GM12801 (cell line): ENCODE measurements around the gene TEX19.

Experiments used
- TF ChIP-seq, protein P1 (sequence below): IDR thresholded peaks from one replicate; pipeline ENCODE4 v1.5.1; 2011; ENCODE audit warnings: control low read depth; ENCODE audit not compliant: insufficient read length; ENCODE audit errors: extremely low read depth

TEX19 gene

DNA sequence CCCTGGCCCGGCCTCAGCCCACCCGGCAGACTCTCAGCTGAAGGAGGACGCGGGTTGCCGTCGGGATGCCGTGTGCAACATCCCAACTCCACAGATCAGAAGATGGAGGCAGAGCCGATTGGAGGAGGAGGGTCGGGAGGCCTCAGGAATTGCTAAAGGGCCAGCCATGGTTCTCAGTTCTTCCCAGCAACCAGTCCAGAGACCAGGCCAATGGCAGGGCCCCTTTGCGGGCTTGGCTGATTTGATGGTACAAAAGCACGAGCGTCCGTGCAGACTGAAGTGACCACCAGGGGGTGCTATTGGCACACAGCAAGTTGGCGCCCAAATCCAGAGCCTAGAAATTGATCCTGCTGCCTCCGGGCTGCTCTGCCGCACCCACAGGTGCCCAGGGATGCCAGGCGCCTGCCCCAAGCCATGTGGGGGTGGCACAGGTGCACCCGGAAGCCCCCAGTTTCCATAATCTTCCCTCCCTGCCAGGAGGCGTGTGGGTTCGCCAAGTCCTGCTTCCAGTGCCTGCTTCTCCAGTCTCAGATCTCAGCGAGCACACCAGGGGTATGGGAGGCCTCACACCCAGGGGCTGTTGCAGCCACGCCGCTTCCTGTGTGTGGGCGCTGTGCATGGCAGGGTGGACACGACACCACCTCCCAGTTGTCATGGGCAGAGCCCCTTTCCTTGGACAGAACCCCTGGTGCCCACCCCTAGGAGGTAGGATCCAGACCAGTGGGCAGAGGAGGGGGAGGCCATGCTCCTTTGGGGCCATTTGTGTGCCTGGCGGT, 7.1 kb upstream of the TEX19 start:
- TF ChIP-seq, protein P1, sequence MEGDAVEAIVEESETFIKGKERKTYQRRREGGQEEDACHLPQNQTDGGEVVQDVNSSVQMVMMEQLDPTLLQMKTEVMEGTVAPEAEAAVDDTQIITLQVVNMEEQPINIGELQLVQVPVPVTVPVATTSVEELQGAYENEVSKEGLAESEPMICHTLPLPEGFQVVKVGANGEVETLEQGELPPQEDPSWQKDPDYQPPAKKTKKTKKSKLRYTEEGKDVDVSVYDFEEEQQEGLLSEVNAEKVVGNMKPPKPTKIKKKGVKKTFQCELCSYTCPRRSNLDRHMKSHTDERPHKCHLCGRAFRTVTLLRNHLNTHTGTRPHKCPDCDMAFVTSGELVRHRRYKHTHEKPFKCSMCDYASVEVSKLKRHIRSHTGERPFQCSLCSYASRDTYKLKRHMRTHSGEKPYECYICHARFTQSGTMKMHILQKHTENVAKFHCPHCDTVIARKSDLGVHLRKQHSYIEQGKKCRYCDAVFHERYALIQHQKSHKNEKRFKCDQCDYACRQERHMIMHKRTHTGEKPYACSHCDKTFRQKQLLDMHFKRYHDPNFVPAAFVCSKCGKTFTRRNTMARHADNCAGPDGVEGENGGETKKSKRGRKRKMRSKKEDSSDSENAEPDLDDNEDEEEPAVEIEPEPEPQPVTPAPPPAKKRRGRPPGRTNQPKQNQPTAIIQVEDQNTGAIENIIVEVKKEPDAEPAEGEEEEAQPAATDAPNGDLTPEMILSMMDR, result peak; percentile 52

GRCh38 chr17:82353484-82353883, 5.6 kb upstream of the TEX19 start:
- TF ChIP-seq, protein P1, result no peak

- TF ChIP-seq, protein P1, result no peak
Observed at GRCh38 chr17:82354804-82355308, 4.2 kb upstream of the TEX19 start.

DNA sequence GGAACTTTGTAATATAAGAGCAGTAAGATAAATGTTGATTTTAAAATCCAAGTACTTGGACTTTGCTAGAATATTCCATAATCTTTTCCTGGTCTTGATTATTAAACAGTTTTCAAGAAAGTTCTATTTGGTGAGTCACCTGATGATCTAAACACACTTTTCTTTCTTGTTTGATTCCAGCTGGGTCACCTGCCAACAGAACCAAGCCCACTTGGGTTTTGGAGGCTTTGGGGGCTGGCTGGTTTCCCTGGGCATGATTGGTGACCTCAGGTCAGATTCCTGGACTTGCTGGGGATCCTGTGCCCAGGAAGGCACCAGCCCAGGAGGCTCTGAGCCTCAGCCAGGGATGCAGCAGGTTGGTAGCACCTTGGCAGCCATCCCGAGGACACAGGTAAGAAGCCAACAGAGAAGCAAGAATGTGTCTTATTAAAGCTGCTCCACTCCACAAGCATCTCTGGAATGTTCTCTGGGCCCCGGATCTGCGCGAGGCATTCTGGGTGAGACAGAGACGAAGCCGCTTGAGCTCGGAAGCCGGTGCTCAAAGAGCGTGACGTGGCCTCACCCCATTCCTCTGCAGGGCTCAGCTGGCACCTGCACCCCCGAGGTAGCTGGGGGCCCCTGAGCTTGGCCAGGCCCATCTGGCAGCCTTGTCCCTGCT, 3.1 kb upstream of the TEX19 start:
- TF ChIP-seq, protein P1, result no peak

GRCh38 chr17:82356845-82357355, 2.1 kb upstream of the TEX19 start:
- TF ChIP-seq, protein P1, result no peak

GRCh38 chr17:82357394-82357793, 1.7 kb upstream of the TEX19 start:
- TF ChIP-seq, protein P1, result no peak

- TF ChIP-seq, protein P1, result no peak
Observed at GRCh38 chr17:82361885-82362633, 3.0 kb downstream of the TEX19 start.
